GM13977 (cell line): Measurements from ENCODE around the gene PLA2R1.

Experiments used
- DNase-seq: peaks from one replicate; pipeline ENCODE4 v3.0.0; 2012; ENCODE audit warnings: low spot score
- CTCF ChIP-seq: IDR thresholded peaks from 2 replicates; pipeline ENCODE4 v1.5.1; 2012; ENCODE audit warnings: mild to moderate bottlenecking, control low read depth; ENCODE audit not compliant: insufficient read depth; ENCODE audit errors: extremely low read depth, missing control alignments
- in situ Hi-C: fragments of 300-500 bp; cut with MboI; formaldehyde crosslinking; loops from one replicate; pipeline ENCODE4 v1.12.0; 2022; ENCODE audit warnings: low sequenced_read_pairs, low pct_unique_long_range_greater_than_20kb, mixed read lengths, inconsistent platforms; ENCODE audit not compliant: unreplicated experiment

PLA2R1 gene

GRCh38 chr2:160104115-160104514, 41.7 kb upstream of the PLA2R1 start:
- no peak for DNase-seq
- in situ Hi-C loops = loop anchor here (10.0 kb wide), 1 partner anchor 111 kb away; no protein-coding TSS in a partner anchor
- TF ChIP-seq CTCF = no peak

- no peak for TF ChIP-seq CTCF
- in situ Hi-C loops = no loop called here
- DNase-seq = no peak
These were observed 34.9 kb upstream of the PLA2R1 start for GRCh38 chr2:160097326-160097725.

- in situ Hi-C loops = no loop called here
- no peak for TF ChIP-seq CTCF
- DNase-seq = no peak
These were observed 34.0 kb upstream of the PLA2R1 start for GRCh38 chr2:160096409-160096808.

GRCh38 chr2:160092445-160092844, 30.0 kb upstream of the PLA2R1 start:
- no peak for TF ChIP-seq CTCF
- no peak for DNase-seq
- in situ Hi-C loops = no loop called here

GRCh38 chr2:160091381-160091780, 29.0 kb upstream of the PLA2R1 start:
- in situ Hi-C loops = no loop called here
- DNase-seq = no peak
- TF ChIP-seq CTCF = no peak

- in situ Hi-C loops = no loop called here
- TF ChIP-seq CTCF = peak; percentile 28
- no peak for DNase-seq
These were observed 25.7 kb upstream of the PLA2R1 start for GRCh38 chr2:160087854-160088745.
